Right atrium auricular region (tissue), 2 donors: Measurements from ENCODE around the gene MAPKBP1. TPM values are rescaled to one million over a fixed set of nuclear protein-coding genes. Genes with fewer than 3 reads are reported as not detected.

Experiments used
- DNase-seq: peaks from one replicate; pipeline ENCODE4 v3.0.0-alpha.2; 2019; ENCODE audit warnings: low spot score
- H3K27ac ChIP-seq, 2 donors: fragments of 200-600 bp; sonication (generic); 1 replicate in 1 of 2; 2 replicates in 1 of 2; pipeline ENCODE4 v1.5.1; 2016 to 2019
- H3K27me3 ChIP-seq, 2 donors: fragments of 200-600 bp; sonication (generic); one replicate each; pipeline versions ENCODE4 v1.5.1 to v1.6.0; 2017 to 2019
- H3K36me3 ChIP-seq: fragments of 200-600 bp; sonication (generic); one replicate; pipeline ENCODE4 v1.5.1; 2016
- H3K4me1 ChIP-seq, 2 donors: fragments of 200-600 bp; sonication (generic); one replicate each; pipeline versions ENCODE4 v1.5.1 to v1.6.0; 2017 to 2019
- H3K4me3 ChIP-seq, 2 donors: fragments of 200-600 bp; sonication (generic); 1 replicate in 1 of 2; 2 replicates in 1 of 2; pipeline ENCODE4 v1.5.1; 2017 to 2019; ENCODE audit warnings: mild to moderate bottlenecking in 1 of 2, moderate library complexity in 1 of 2
- H3K9me3 ChIP-seq, 2 donors: fragments of 200-600 bp; sonication (generic); one replicate each; pipeline ENCODE4 v1.5.1; 2019
- CTCF ChIP-seq, 2 donors: fragments of 200-600 bp; sonication (generic); IDR thresholded peaks; one replicate each; pipeline ENCODE4 v1.5.1; 2019; ENCODE audit warnings: antibody characterized with exemption in 2 of 2
- total RNA-seq, 2 donors: library from RNA; depleted of rRNA; stranded (reverse); fragments of >200 nt; gene quantifications; one replicate each; pipeline ENCODE4 v1.1.0, GENCODE V29; 2016

The MAPKBP1 gene
- total RNA-seq, 2 donors from 2014 or later = 10.5 TPM

- no peak for DNase-seq
- no peaks in the 10 kb centered on the region for H3K27me3 ChIP-seq
- peaks cover 0 to 6% of the 10 kb centered on the region in 2 donors for H3K4me1 ChIP-seq
- no peak overlapping the region for H3K4me3 ChIP-seq
- peaks cover 54% of the 10 kb centered on the region for H3K36me3 ChIP-seq
- no peak for TF ChIP-seq CTCF (IDR thresholded peaks at IDR 0.05)
- no peak overlapping the region for H3K27ac ChIP-seq
- H3K9me3 ChIP-seq = no peaks in the 10 kb centered on the region
Observed at GRCh38 chr15:41822957-41823356, 48.7 kb downstream of the MAPKBP1 start.

- H3K36me3 ChIP-seq = peaks cover 49% of the 10 kb centered on the region
- DNase-seq = no peak
Observed at GRCh38 chr15:41823502-41823901, 49.2 kb downstream of the MAPKBP1 start.

GRCh38 chr15:41824062-41824745 is 49.9 kb downstream of the MAPKBP1 start:
- Histone ChIP-seq H3K4me1 (peaks cover 0 to 14% of the 10 kb centered on the region in 2 donors), H3K27me3 (no peaks in the 10 kb centered on the region), H3K9me3 (no peaks in the 10 kb centered on the region), H3K27ac (no peak overlapping the region), H3K4me3 (no peak overlapping the region), H3K36me3 (peaks cover 42% of the 10 kb centered on the region)
- DNase-seq = no peak
- TF ChIP-seq CTCF (IDR thresholded peaks at IDR 0.05) = no peak

More at GRCh38 chr15:41823502-41823901, 49.2 kb downstream of the MAPKBP1 start:
- TF ChIP-seq CTCF (IDR thresholded peaks at IDR 0.05) = no peak
- no peak overlapping the region for H3K27ac ChIP-seq
- peaks cover 0 to 7% of the 10 kb centered on the region in 2 donors for H3K4me1 ChIP-seq
- no peaks in the 10 kb centered on the region for H3K27me3 ChIP-seq
- H3K4me3 ChIP-seq = no peak overlapping the region
- no peaks in the 10 kb centered on the region for H3K9me3 ChIP-seq

GRCh38 chr15:41825145-41825544 is 50.9 kb downstream of the MAPKBP1 start:
- Histone ChIP-seq H3K4me3 (no peak overlapping the region), H3K36me3 (peaks cover 39% of the 10 kb centered on the region), H3K4me1 (peaks cover 0 to 19% of the 10 kb centered on the region in 2 donors), H3K27me3 (no peaks in the 10 kb centered on the region), H3K27ac (no peak overlapping the region), H3K9me3 (no peaks in the 10 kb centered on the region)
- no peak for TF ChIP-seq CTCF (IDR thresholded peaks at IDR 0.05)
- DNase-seq = no peak

- no peak for DNase-seq
- no peaks in the 10 kb centered on the region for H3K27me3 ChIP-seq
- H3K36me3 ChIP-seq = peaks cover 32% of the 10 kb centered on the region
- no peaks in the 10 kb centered on the region for H3K9me3 ChIP-seq
- no peak for TF ChIP-seq CTCF (IDR thresholded peaks at IDR 0.05)
- no peak overlapping the region for H3K27ac ChIP-seq
- H3K4me1 ChIP-seq = peaks cover 0 to 19% of the 10 kb centered on the region in 2 donors
- H3K4me3 ChIP-seq = no peak overlapping the region
Observed at GRCh38 chr15:41825572-41826535, 51.6 kb downstream of the MAPKBP1 start.
